Stimulated activated naive CD8-positive, alpha-beta T cell treated with anti-CD3 and anti-CD28 coated beads, Interleukin-15, amount 100 ng/mL, for 72 hours (primary cell): ENCODE data around the gene MYOM1.
"Not testable (repeated sequence)": the region's sequence is repeated elsewhere in the genome, so short reads cannot be mapped to it uniquely, and the experiment has no call there.

Source experiments
- ATAC-seq: fragments of 150-1000 bp; cut with Tn5 transposase; 2 replicates; pipeline ENCODE4 v1.10.0; 2021; ENCODE audit warnings: mild to moderate bottlenecking, moderate library complexity
- DNase-seq, 2 donors: peaks; one replicate each; pipeline ENCODE4 v3.0.0; 2021 to 2022
- H3K27ac Mint-ChIP-seq, 2 donors: one replicate each; pipeline ENCODE4 v1.8.0; 2022; ENCODE audit warnings: mild to moderate bottlenecking in 2 of 2, mixed read lengths in 2 of 2, moderate library complexity in 2 of 2
- H3K27me3 Mint-ChIP-seq: one replicate; pipeline ENCODE4 v1.8.0; 2022; ENCODE audit warnings: mixed read lengths
- H3K4me1 Mint-ChIP-seq: one replicate; pipeline ENCODE4 v1.8.0; 2022; ENCODE audit warnings: mild to moderate bottlenecking, mixed read lengths
- H3K4me3 Mint-ChIP-seq, 2 donors: one replicate each; pipeline ENCODE4 v1.8.0; 2022; ENCODE audit warnings: mild to moderate bottlenecking in 2 of 2, mixed read lengths in 2 of 2, moderate library complexity in 1 of 2
- H3K9me3 Mint-ChIP-seq, 2 donors: one replicate each; pipeline ENCODE4 v1.8.0; 2022; ENCODE audit warnings: mixed read lengths in 2 of 2

Gene MYOM1

DNA sequence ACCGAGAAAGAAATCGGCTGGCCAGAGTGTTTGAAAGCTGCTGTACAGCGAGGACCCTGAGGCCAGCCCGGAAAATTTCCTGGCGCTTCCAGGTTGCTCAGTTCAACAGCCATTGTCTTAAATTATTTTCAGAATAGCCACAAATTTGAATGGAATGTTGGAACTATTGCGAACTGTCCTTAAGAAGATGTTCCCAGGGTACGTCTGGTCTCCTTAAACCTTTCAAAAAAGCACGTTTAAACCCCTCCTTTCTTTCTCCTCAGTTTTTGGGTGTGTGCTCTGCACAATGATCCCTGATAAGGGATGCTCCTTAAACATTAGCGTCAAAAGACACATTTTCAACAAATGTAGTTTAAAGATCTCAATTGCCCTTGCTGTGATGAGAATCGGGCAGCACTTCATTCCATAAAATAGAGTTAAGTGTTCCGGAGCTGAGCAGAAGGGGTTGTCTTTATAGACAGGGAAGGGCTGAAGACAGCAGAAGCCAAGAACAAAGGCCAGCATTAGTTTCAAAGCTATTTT, 192.3 kb downstream of the MYOM1 start:
- H3K4me3 Mint-ChIP-seq: no peak overlapping the region
- peaks cover 0 to 6% of the 10 kb centered on the region in 2 donors for H3K9me3 Mint-ChIP-seq
- peaks cover 17% of the 10 kb centered on the region for H3K4me1 Mint-ChIP-seq
- no peaks in the 10 kb centered on the region for H3K27me3 Mint-ChIP-seq
- H3K27ac Mint-ChIP-seq: no peak overlapping the region
- DNase-seq (no peak), ATAC-seq (no peak)

DNA sequence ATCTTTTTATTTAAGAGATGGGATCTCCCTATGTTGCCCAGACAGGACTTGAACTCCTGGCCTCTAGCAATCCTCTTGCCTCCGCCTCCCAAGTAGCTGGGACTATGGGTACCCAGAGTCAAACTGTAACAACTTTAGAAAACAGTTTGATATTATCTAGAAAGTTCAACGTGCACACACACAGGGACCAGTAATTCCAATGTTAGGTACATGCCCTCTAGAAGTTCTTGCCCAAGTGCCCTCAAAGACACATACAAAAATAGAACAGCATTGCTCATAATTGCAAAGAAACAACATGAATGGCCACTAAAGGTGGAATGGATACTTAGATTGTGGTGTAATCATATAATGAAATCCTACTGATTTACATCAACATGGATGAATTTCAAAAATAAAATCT, 194.2 kb downstream of the MYOM1 start:
- Mint-ChIP-seq H3K4me1 (peaks cover 11% of the 10 kb centered on the region), H3K4me3 (no peak overlapping the region), H3K27me3 (no peaks in the 10 kb centered on the region), H3K9me3 (peaks cover 0 to 6% of the 10 kb centered on the region in 2 donors), H3K27ac (no peak overlapping the region)
- DNase-seq (no peak), ATAC-seq (no peak)

DNA sequence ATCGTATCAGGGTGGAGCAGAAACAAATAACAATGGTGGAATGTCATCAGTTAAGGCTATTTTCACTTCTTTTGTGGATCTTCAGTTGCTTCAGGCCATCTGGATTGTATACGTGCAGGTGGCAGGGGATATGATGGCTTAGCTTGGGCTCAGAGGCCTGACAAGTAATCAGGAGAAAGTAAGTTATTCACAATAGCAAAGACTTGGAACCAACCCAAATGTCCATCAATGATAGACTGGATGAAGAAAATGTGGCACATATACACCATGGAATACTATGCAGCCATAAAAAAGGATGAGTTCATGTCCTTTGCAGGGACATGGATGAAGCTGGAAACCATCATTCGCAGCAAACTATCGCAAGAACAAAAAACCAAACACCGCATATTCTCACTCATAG, 196.2 kb downstream of the MYOM1 start:
- ATAC-seq, H3K4me3 Mint-ChIP-seq, H3K4me1 Mint-ChIP-seq, DNase-seq, H3K27ac Mint-ChIP-seq, H3K27me3 Mint-ChIP-seq, H3K9me3 Mint-ChIP-seq: not testable (repeated sequence)
